Caco-2 (cell line): ENCODE results near the gene CECR2. TPM values are rescaled to one million over a fixed set of nuclear protein-coding genes. Genes with fewer than 3 reads are reported as not detected.
A peak's percentile ranks its signal among the peaks of the same experiment; 100 is the strongest.

Source experiments
- BruUV-seq: library from RNA; stranded (reverse); fragments of 400-500 nt; replicated peaks from 2 replicates; lab custom pipeline; 2021; lab: Mats Ljungman, UMichigan
- CTCF ChIA-PET: fragments of 300-600 bp; sonication (Branson Sonifier 250); formaldehyde crosslinking; loops from one replicate; lab custom pipeline; 2022; ENCODE audit warnings: antibody characterized with exemption; lab: Charles Lee
- POLR2A ChIA-PET: fragments of 300-600 bp; sonication (Branson Sonifier 250); formaldehyde crosslinking; loops from one replicate; lab custom pipeline; 2022; ENCODE audit warnings: antibody characterized with exemption; lab: Charles Lee
- DNase-seq, 2 experiments: peaks; one replicate each; pipeline versions ENCODE4 v3.0.0 to v3.0.0-alpha.2; 2020 to 2022
- H3K27me3 ChIP-seq: replicated peaks from 2 replicates; pipeline ENCODE4 v1.6.0; 2011; ENCODE audit warnings: low read length; ENCODE audit not compliant: control insufficient read depth, insufficient read depth
- H3K36me3 ChIP-seq: 2 replicates; pipeline ENCODE4 v1.5.1; 2011; ENCODE audit warnings: low read length; ENCODE audit not compliant: control insufficient read depth, insufficient read depth
- H3K4me1 ChIP-seq: fragments of 250-450 bp; sonication (Bioruptor Pico); 2 replicates; pipeline ENCODE4 v1.5.1; 2020; ENCODE audit warnings: mild to moderate bottlenecking
- H3K4me3 ChIP-seq: 2 replicates; pipeline ENCODE4 v1.5.1; 2011; ENCODE audit warnings: low read depth, mild to moderate bottlenecking, control low read depth, low read length
- H3K9me3 ChIP-seq: fragments of 250-450 bp; sonication (Bioruptor Pico); 2 replicates; pipeline ENCODE4 v1.5.1; 2020; ENCODE audit warnings: mild to moderate bottlenecking, moderate library complexity
- H3K27ac Mint-ChIP-seq: one replicate; pipeline ENCODE4 v1.8.0; 2022; ENCODE audit warnings: mixed read lengths; ENCODE audit not compliant: unreplicated experiment
- H3K27me3 Mint-ChIP-seq: one replicate; pipeline ENCODE4 v1.8.0; 2022; ENCODE audit warnings: mixed read lengths; ENCODE audit not compliant: insufficient read depth, unreplicated experiment
- H3K36me3 Mint-ChIP-seq: one replicate; pipeline ENCODE4 v1.8.0; 2022; ENCODE audit warnings: mild to moderate bottlenecking, mixed read lengths; ENCODE audit not compliant: insufficient read depth, unreplicated experiment
- H3K4me1 Mint-ChIP-seq: one replicate; pipeline ENCODE4 v1.8.0; 2022; ENCODE audit warnings: low read depth, mixed read lengths; ENCODE audit not compliant: unreplicated experiment
- H3K4me3 Mint-ChIP-seq: one replicate; pipeline ENCODE4 v1.8.0; 2022; ENCODE audit warnings: mild to moderate bottlenecking, moderate library complexity, mixed read lengths; ENCODE audit not compliant: unreplicated experiment
- H3K9me3 Mint-ChIP-seq: one replicate; pipeline ENCODE4 v1.8.0; 2022; ENCODE audit warnings: mixed read lengths; ENCODE audit not compliant: unreplicated experiment
- intact Hi-C: fragments of 100-400 bp; cut with micrococcal nuclease; formaldehyde crosslinking; loops from one replicate; pipeline ENCODE4 v1.10.0; 2022; ENCODE audit not compliant: unreplicated experiment
- total RNA-seq: library from RNA; stranded (reverse); gene quantifications from 2 replicates; pipeline ENCODE4 v1.2.3, GENCODE V29; 2022
- TF ChIP-seq, protein P1 (sequence below), 2 experiments: fragments of 200-600 bp in 1 of 2; IDR thresholded peaks; 1 replicate in 1 of 2; 2 replicates in 1 of 2; pipeline versions ENCODE4 v1.5.1 to v1.8.0; 2011 to 2022; ENCODE audit warnings: antibody characterized with exemption in 1 of 2, control low read depth in 1 of 2, inconsistent platforms in 1 of 2, low read depth in 1 of 2, low read length in 1 of 2, mild to moderate bottlenecking in 1 of 2, moderate library complexity in 1 of 2; ENCODE audit not compliant: insufficient read depth in 1 of 2, severe bottlenecking in 1 of 2, unreplicated experiment in 1 of 2

CECR2 gene
- total RNA-seq, 1 experiment from 2014 or later = 1.1 TPM

DNA sequence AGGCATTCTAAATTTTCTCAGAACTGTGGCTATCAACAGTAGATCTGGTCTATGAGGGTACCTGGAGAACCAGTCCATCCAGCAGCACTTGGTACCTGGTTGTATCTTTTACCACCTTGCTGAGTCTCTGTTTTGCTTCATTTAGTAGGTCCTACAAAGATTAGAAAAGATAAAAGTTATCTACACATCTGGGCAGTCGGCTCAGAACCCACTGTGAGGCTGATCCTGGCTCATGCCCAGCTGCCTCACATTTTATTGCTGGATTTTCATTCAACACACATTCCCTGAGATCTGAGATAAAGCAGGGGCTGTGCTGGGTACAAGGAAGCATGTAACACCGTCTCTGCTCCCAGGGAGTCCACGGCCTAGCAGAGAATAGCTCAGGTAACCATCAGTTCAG lies 231.8 kb downstream of the CECR2 start:
- no peak overlapping the region for H3K4me3 ChIP-seq
- no peaks in the 10 kb centered on the region for H3K27me3 ChIP-seq
- BruUV-seq = no TSS peak
- peak overlapping the region; percentile 63 for H3K27ac Mint-ChIP-seq
- no peaks in the 10 kb centered on the region for H3K27me3 Mint-ChIP-seq
- peaks cover 7% of the 10 kb centered on the region for H3K36me3 ChIP-seq
- TF ChIP-seq, protein P1, sequence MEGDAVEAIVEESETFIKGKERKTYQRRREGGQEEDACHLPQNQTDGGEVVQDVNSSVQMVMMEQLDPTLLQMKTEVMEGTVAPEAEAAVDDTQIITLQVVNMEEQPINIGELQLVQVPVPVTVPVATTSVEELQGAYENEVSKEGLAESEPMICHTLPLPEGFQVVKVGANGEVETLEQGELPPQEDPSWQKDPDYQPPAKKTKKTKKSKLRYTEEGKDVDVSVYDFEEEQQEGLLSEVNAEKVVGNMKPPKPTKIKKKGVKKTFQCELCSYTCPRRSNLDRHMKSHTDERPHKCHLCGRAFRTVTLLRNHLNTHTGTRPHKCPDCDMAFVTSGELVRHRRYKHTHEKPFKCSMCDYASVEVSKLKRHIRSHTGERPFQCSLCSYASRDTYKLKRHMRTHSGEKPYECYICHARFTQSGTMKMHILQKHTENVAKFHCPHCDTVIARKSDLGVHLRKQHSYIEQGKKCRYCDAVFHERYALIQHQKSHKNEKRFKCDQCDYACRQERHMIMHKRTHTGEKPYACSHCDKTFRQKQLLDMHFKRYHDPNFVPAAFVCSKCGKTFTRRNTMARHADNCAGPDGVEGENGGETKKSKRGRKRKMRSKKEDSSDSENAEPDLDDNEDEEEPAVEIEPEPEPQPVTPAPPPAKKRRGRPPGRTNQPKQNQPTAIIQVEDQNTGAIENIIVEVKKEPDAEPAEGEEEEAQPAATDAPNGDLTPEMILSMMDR (IDR thresholded peaks at IDR 0.05; ENCODE audit: insufficient read depth in 1 of 2, low read depth in 1 of 2, low read length in 1 of 2, severe bottlenecking in 1 of 2, unreplicated experiment in 1 of 2) = no peak
- H3K4me1 Mint-ChIP-seq = peaks cover 22% of the 10 kb centered on the region
- ChIA-PET POLR2A (no interaction called here), CTCF (interaction anchor here (0.5 kb wide), 1 partner anchor 23 kb away, joined by 3 read pairs; no protein-coding TSS in a partner anchor)
- DNase-seq = peak in 1 of 2 experiments; percentile 14
- H3K9me3 Mint-ChIP-seq = peaks cover 15% of the 10 kb centered on the region
- H3K4me1 ChIP-seq = peaks cover 14% of the 10 kb centered on the region
- no peaks in the 10 kb centered on the region; the same call in 1 of the 2 replicates for H3K9me3 ChIP-seq
- H3K36me3 Mint-ChIP-seq = peaks cover 68% of the 10 kb centered on the region
- intact Hi-C loops = no loop called here
- no peak overlapping the region for H3K4me3 Mint-ChIP-seq

DNA sequence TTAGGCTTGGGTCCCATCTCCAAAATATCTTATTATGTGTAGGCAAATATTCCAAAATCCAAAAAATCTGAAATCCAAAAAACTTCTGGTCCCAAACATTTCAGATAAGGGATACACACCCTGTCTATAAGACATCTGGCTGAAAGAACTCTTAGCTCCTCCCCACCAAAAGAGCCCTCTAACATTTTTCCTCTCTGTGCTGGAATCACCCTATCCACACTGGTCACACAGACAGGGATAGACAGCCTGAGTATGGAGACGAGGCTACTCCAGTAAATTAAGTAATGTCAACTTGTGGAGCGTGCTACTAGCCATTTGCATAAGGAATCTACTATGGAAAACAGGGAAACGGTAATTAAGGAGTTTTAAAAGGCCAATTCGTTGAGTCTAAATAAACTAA lies 234.4 kb downstream of the CECR2 start:
- H3K9me3 ChIP-seq = no peaks in the 10 kb centered on the region
- no peak for DNase-seq
- Mint-ChIP-seq H3K4me3 (no peak overlapping the region), H3K27me3 (no peaks in the 10 kb centered on the region), H3K4me1 (peaks cover 10% of the 10 kb centered on the region), H3K9me3 (peaks cover 7% of the 10 kb centered on the region), H3K36me3 (peaks cover 43% of the 10 kb centered on the region), H3K27ac (no peak overlapping the region)
- TF ChIP-seq, protein P1 (IDR thresholded peaks at IDR 0.05; ENCODE audit: insufficient read depth in 1 of 2, low read depth in 1 of 2, low read length in 1 of 2, severe bottlenecking in 1 of 2, unreplicated experiment in 1 of 2) = no peak
- no peaks in the 10 kb centered on the region for H3K27me3 ChIP-seq
- intact Hi-C loops = no loop called here
- POLR2A ChIA-PET = interaction anchor here (0.5 kb wide), 1 partner anchor 1640 kb away, joined by 3 read pairs; no protein-coding TSS in a partner anchor
- H3K4me3 ChIP-seq = no peak overlapping the region
- CTCF ChIA-PET = no interaction called here
- 0 out of 2 replicates have a peak, but pooled peaks cover 6% of the 10 kb centered on the region for H3K4me1 ChIP-seq
- H3K36me3 ChIP-seq = no peaks in the 10 kb centered on the region
- no TSS peak for BruUV-seq

DNA sequence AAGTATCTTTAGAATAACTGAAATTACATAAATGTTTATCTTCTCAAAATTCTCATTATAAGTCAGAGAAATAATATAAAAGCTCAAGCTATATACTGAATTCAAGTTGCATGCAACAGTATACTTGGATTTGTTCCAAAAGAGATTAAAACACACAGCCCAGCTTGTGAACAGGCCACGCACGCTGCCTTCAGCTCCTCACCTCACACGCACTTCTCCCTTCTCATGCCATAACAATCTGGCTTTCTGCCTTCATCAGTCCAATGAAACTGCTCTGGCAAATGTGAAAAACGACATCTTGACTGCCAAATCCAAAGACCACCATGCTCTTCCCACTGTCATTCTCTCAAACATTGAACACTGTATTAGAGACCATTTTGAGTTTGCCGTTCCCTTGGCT lies 237.2 kb downstream of the CECR2 start:
- no peak for DNase-seq
- no peaks in the 10 kb centered on the region for H3K9me3 ChIP-seq
- intact Hi-C loops = no loop called here
- 0 out of 2 replicates have a peak, but pooled peaks cover 6% of the 10 kb centered on the region for H3K4me1 ChIP-seq
- no TSS peak for BruUV-seq
- ChIA-PET POLR2A (no interaction called here), CTCF (no interaction called here)
- H3K27me3 ChIP-seq = no peaks in the 10 kb centered on the region
- TF ChIP-seq, protein P1 (IDR thresholded peaks at IDR 0.05; ENCODE audit: insufficient read depth in 1 of 2, low read depth in 1 of 2, low read length in 1 of 2, severe bottlenecking in 1 of 2, unreplicated experiment in 1 of 2) = no peak
- H3K36me3 Mint-ChIP-seq = peaks cover 35% of the 10 kb centered on the region
- no peaks in the 10 kb centered on the region for H3K9me3 Mint-ChIP-seq
- no peak overlapping the region for H3K27ac Mint-ChIP-seq
- H3K4me3 ChIP-seq = no peak overlapping the region
- no peaks in the 10 kb centered on the region for H3K27me3 Mint-ChIP-seq
- H3K4me3 Mint-ChIP-seq = no peak overlapping the region
- no peaks in the 10 kb centered on the region for H3K4me1 Mint-ChIP-seq
- no peaks in the 10 kb centered on the region for H3K36me3 ChIP-seq

Other genes starting within 250 kb of the CECR2 start
- gene TMEM121B, start 248.1 kb upstream of the CECR2 start, total RNA-seq = 0.49 and 0.82 TPM in 2 replicates
- 57.0 and 63.7 TPM in 2 replicates for gene HDHD5, start 210.2 kb upstream of the CECR2 start, total RNA-seq
- not detected in 2 replicates for gene ADA2, start 150.0 kb upstream of the CECR2 start, total RNA-seq
- gene SLC25A18, start 194.0 kb downstream of the CECR2 start, total RNA-seq = 0.14 TPM in 1 of 2 replicates, not detected in the other